Liver (tissue), 9 donors: ENCODE measurements around the gene AFM. TPM values are rescaled to one million over a fixed set of nuclear protein-coding genes. Genes with fewer than 3 reads are reported as not detected.
"Not testable (repeated sequence)": the region's sequence is repeated elsewhere in the genome, so short reads cannot be mapped to it uniquely, and the experiment has no call there.

Source experiments
- DNase-seq: peaks from one replicate; pipeline ENCODE4 v3.0.0-alpha.2; 2017; ENCODE audit warnings: low spot score
- H3K27ac ChIP-seq, 2 donors: one replicate each; pipeline ENCODE4 v1.7.0; 2013; ENCODE audit warnings: inconsistent platforms in 2 of 2, low read length in 2 of 2, control low read depth in 1 of 2, low read depth in 1 of 2, mild to moderate bottlenecking in 1 of 2
- H3K27me3 ChIP-seq, 4 donors: one replicate each; pipeline versions ENCODE4 v1.6.1 to v1.7.0; 2013; ENCODE audit warnings: low read length in 3 of 4, inconsistent platforms in 1 of 4, mild to moderate bottlenecking in 1 of 4, moderate library complexity in 1 of 4; ENCODE audit not compliant: control insufficient read depth in 4 of 4, insufficient read depth in 4 of 4
- H3K36me3 ChIP-seq, 4 donors: one replicate each; pipeline versions ENCODE4 v1.6.1 to v1.7.0; 2013; ENCODE audit warnings: low read length in 3 of 4, mild to moderate bottlenecking in 3 of 4, low read depth in 1 of 4, moderate library complexity in 1 of 4; ENCODE audit not compliant: control insufficient read depth in 4 of 4, insufficient read depth in 3 of 4
- H3K4me1 ChIP-seq, 4 donors: one replicate each; pipeline versions ENCODE4 v1.6.1 to v1.7.0; 2013; ENCODE audit warnings: low read length in 3 of 4, mild to moderate bottlenecking in 3 of 4, moderate library complexity in 1 of 4; ENCODE audit not compliant: control insufficient read depth in 4 of 4, insufficient read depth in 4 of 4
- H3K4me3 ChIP-seq, 3 donors: one replicate each; pipeline versions ENCODE4 v1.6.1 to v1.7.0; 2013; ENCODE audit warnings: low read length in 3 of 3, control low read depth in 1 of 3, low read depth in 1 of 3, mild to moderate bottlenecking in 1 of 3
- H3K9ac ChIP-seq, 2 donors: one replicate each; pipeline ENCODE4 v1.7.0; 2013; ENCODE audit warnings: low read length in 2 of 2, mild to moderate bottlenecking in 2 of 2, moderate library complexity in 2 of 2, control low read depth in 1 of 2, low read depth in 1 of 2
- H3K9me3 ChIP-seq, 4 donors: one replicate each; pipeline versions ENCODE4 v1.6.1 to v1.7.0; 2013; ENCODE audit warnings: low read length in 3 of 4; ENCODE audit not compliant: control insufficient read depth in 4 of 4
- EGR1 ChIP-seq, 2 donors: IDR thresholded peaks; 2 replicates each; pipeline ENCODE4 v1.6.1; 2016 to 2018; ENCODE audit warnings: antibody characterized with exemption in 2 of 2, low read depth in 2 of 2
- FOXA1 ChIP-seq: IDR thresholded peaks from 2 replicates; pipeline ENCODE4 v1.6.1; 2016; ENCODE audit warnings: antibody characterized with exemption
- FOXA2 ChIP-seq: IDR thresholded peaks from 2 replicates; pipeline ENCODE4 v1.6.1; 2016; ENCODE audit warnings: antibody characterized with exemption
- GABPA ChIP-seq, 2 donors: IDR thresholded peaks in 1 of 2; conservative IDR thresholded peaks in 1 of 2; 2 replicates each; pipeline ENCODE4 v1.6.1; 2016; ENCODE audit warnings: antibody characterized with exemption in 2 of 2, mild to moderate bottlenecking in 1 of 2, moderate library complexity in 1 of 2
- HNF4G ChIP-seq: IDR thresholded peaks from 2 replicates; pipeline ENCODE4 v1.6.1; 2016; ENCODE audit warnings: antibody characterized with exemption
- NR2F2 ChIP-seq: IDR thresholded peaks from 2 replicates; pipeline ENCODE4 v1.6.1; 2016; ENCODE audit warnings: antibody characterized with exemption
- RAD21 ChIP-seq, 2 donors: IDR thresholded peaks; 2 replicates each; pipeline ENCODE4 v1.6.1; 2016; ENCODE audit warnings: antibody characterized with exemption in 2 of 2, mild to moderate bottlenecking in 2 of 2
- RXRA ChIP-seq, 2 donors: IDR thresholded peaks; 2 replicates each; pipeline ENCODE4 v1.6.1; 2017 to 2018; ENCODE audit warnings: antibody characterized with exemption in 2 of 2, mild to moderate bottlenecking in 1 of 2
- TAF1 ChIP-seq: conservative IDR thresholded peaks from 2 replicates; pipeline ENCODE4 v1.6.1; 2016; ENCODE audit warnings: antibody characterized with exemption, mild to moderate bottlenecking
- YY1 ChIP-seq: IDR thresholded peaks from 2 replicates; pipeline ENCODE4 v1.6.1; 2016; ENCODE audit warnings: antibody characterized with exemption, mild to moderate bottlenecking
- WGBS: extraction: QIAGEN DNeasy Blood & Tissue Kit; methylation state at CpG from one replicate; pipeline ENCODE4 v1.1.7; 2013; 5-methylcytosine and 5-hydroxymethylcytosine counted together
- polyA plus RNA-seq, 2 donors: library from polyadenylated mRNA; stranded (reverse) in 1 of 2; unstranded in 1 of 2; fragments of 200-250 nt in 1 of 2; fragments of >200 nt in 1 of 2; fragmentation: Nextera tagmentation in 1 of 2; extraction: Ambion mirVana in 1 of 2; gene quantifications; one replicate each; pipeline versions ENCODE4 v1.2.1 to v1.2.3, GENCODE V29; 2013 to 2015
- total RNA-seq, 2 donors: library from RNA; depleted of rRNA; stranded (reverse); fragments of >200 nt; gene quantifications; one replicate each; pipeline ENCODE4 v1.2.3, GENCODE V29; 2014
- TF ChIP-seq, protein P1 (sequence below): IDR thresholded peaks from 2 replicates; pipeline ENCODE4 v1.6.1; 2016; ENCODE audit warnings: antibody characterized with exemption
- TF ChIP-seq, protein P2 (sequence below): fragments of 150-350 bp; IDR thresholded peaks from 2 replicates; pipeline ENCODE4 v1.5.1; 2017; ENCODE audit warnings: improper control_type of control experiment, low read depth, low read length; ENCODE audit not compliant: missing input control
- TF ChIP-seq, protein P3 (sequence below): IDR thresholded peaks from 2 replicates; pipeline ENCODE4 v1.6.1; 2016; ENCODE audit warnings: antibody characterized with exemption
- donor health status: healthy.
- donor health status: healthy.
- donor health status: healthy.
- donor health status: healthy.
- donor health status: healthy.

Gene AFM
- total and polyA plus RNA-seq, 4 donors, result 40.1 to 274 (median 164) TPM

DNA sequence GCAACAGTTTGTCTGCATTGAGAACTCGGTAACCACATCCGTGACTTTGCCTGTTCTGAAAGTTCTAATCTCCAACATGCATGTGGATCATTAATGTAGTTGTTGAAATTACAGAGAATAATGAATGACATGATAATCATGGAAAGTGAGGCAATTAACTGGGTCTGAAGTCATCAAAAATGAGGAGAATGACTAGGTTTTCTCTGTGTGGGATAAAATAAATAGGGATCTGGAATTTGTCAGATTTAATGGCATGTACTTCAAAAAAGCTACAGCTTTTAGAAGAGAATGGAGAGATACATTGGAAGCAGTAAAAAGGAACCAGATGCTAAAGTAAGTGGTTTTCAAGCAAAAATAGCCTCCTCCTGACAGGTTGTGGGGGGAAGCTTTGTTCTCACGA lies 59.3 kb downstream of the AFM start:
- H3K4me3 ChIP-seq, result no peak overlapping the region
- peaks cover 0 to 16% (median 10%) of the 10 kb centered on the region in 4 donors for H3K36me3 ChIP-seq
- no peak for DNase-seq
- H3K9ac ChIP-seq, result no peak overlapping the region
- no peaks in the 10 kb centered on the region for H3K27me3 ChIP-seq
- peaks cover 0 to 6% (median under 1%) of the 10 kb centered on the region in 4 donors for H3K9me3 ChIP-seq
- no peak overlapping the region for H3K27ac ChIP-seq
- no peak for TF ChIP-seq YY1
- no peak for TF ChIP-seq GABPA (IDR thresholded peaks at IDR 0.05 in 1 of 2, conservative IDR thresholded peaks at IDR 0.05 in 1 of 2)
- no peaks in the 10 kb centered on the region for H3K4me1 ChIP-seq
- 65% methylated on average over 3 of the region's 3 CpGs for WGBS

DNA sequence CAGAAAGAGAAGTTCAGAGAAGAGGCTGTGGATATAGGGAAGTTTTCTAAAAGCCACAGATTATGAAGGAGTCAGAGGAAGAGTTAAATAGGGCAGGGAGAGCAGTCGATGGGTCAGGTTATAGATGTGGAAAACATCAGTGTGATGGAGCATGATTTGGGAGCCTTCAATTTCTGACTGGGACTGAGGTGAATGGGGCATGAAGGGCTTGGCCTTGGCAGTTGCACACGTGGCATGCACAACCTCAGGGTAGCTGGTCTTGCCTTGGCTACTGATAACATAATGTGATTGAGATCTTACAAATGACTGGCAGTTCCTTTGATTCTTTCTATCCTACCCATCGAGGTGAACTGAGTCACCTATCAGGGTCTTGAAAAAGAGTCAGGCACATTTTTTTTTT lies 59.7 kb downstream of the AFM start:
- H3K9me3 ChIP-seq, result peaks cover 0 to 6% (median under 1%) of the 10 kb centered on the region in 4 donors
- H3K4me3 ChIP-seq, result no peak overlapping the region
- H3K27ac ChIP-seq, result no peak overlapping the region
- no peaks in the 10 kb centered on the region for H3K4me1 ChIP-seq
- DNase-seq, result no peak
- no peak overlapping the region for H3K9ac ChIP-seq
- H3K27me3 ChIP-seq, result no peaks in the 10 kb centered on the region
- WGBS, result 52% methylated on average over 3 of the region's 3 CpGs
- H3K36me3 ChIP-seq, result peaks cover 0 to 16% (median 6%) of the 10 kb centered on the region in 4 donors
- TF ChIP-seq YY1, result no peak
- TF ChIP-seq, protein P1, sequence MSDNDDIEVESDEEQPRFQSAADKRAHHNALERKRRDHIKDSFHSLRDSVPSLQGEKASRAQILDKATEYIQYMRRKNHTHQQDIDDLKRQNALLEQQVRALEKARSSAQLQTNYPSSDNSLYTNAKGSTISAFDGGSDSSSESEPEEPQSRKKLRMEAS, result no peak
- TF ChIP-seq FOXA2, result no peak
- no peak for TF ChIP-seq HNF4G
- TF ChIP-seq, protein P2, sequence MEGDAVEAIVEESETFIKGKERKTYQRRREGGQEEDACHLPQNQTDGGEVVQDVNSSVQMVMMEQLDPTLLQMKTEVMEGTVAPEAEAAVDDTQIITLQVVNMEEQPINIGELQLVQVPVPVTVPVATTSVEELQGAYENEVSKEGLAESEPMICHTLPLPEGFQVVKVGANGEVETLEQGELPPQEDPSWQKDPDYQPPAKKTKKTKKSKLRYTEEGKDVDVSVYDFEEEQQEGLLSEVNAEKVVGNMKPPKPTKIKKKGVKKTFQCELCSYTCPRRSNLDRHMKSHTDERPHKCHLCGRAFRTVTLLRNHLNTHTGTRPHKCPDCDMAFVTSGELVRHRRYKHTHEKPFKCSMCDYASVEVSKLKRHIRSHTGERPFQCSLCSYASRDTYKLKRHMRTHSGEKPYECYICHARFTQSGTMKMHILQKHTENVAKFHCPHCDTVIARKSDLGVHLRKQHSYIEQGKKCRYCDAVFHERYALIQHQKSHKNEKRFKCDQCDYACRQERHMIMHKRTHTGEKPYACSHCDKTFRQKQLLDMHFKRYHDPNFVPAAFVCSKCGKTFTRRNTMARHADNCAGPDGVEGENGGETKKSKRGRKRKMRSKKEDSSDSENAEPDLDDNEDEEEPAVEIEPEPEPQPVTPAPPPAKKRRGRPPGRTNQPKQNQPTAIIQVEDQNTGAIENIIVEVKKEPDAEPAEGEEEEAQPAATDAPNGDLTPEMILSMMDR, result no peak
- TF ChIP-seq RAD21 (IDR thresholded peaks at IDR 0.05), result no peak
- TF ChIP-seq, protein P3, sequence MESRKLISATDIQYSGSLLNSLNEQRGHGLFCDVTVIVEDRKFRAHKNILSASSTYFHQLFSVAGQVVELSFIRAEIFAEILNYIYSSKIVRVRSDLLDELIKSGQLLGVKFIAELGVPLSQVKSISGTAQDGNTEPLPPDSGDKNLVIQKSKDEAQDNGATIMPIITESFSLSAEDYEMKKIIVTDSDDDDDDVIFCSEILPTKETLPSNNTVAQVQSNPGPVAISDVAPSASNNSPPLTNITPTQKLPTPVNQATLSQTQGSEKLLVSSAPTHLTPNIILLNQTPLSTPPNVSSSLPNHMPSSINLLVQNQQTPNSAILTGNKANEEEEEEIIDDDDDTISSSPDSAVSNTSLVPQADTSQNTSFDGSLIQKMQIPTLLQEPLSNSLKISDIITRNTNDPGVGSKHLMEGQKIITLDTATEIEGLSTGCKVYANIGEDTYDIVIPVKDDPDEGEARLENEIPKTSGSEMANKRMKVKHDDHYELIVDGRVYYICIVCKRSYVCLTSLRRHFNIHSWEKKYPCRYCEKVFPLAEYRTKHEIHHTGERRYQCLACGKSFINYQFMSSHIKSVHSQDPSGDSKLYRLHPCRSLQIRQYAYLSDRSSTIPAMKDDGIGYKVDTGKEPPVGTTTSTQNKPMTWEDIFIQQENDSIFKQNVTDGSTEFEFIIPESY, result no peak
- no peak for TF ChIP-seq GABPA (IDR thresholded peaks at IDR 0.05 in 1 of 2, conservative IDR thresholded peaks at IDR 0.05 in 1 of 2)
- TF ChIP-seq EGR1 (IDR thresholded peaks at IDR 0.05; ENCODE audit: low read depth in 2 of 2), result no peak

DNA sequence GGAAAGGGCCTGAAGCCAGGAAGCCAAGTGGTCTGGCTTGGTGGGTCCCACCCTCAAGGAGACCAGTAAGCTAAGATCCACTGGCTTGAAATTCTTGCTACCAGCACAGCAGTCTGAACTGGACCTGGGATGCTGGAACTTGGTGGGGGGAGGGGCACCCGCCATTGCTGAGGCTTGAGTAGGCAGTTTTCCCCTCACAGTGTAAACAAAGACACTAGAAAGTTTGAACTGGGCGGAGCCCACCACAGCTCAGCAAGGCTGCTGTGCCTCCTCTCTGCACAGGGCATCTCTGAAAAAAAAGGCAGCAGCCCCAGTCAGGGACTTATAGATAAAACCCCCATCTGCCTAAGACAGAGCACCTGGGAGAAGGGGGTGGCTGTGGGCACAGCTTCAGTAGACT lies 63.1 kb downstream of the AFM start:
- H3K4me3 ChIP-seq, result no peak overlapping the region
- no peak for DNase-seq
- H3K36me3 ChIP-seq, result peaks cover 0 to under 1% (median 0%) of the 10 kb centered on the region in 4 donors
- 60% methylated on average over 2 of the region's 2 CpGs for WGBS
- TF ChIP-seq NR2F2, result no peak
- TF ChIP-seq TAF1, result no peak
- no peak for TF ChIP-seq YY1
- TF ChIP-seq, protein P2, result no peak
- TF ChIP-seq RXRA (IDR thresholded peaks at IDR 0.05), result no peak
- no peak for TF ChIP-seq HNF4G
- TF ChIP-seq, protein P3, result no peak
- TF ChIP-seq FOXA1, result no peak
- no peak overlapping the region for H3K27ac ChIP-seq
- H3K27me3 ChIP-seq, result no peaks in the 10 kb centered on the region
- H3K9ac ChIP-seq, result no peak overlapping the region
- peaks cover 0 to 17% (median 4%) of the 10 kb centered on the region in 4 donors for H3K9me3 ChIP-seq
- H3K4me1 ChIP-seq, result no peaks in the 10 kb centered on the region

DNA sequence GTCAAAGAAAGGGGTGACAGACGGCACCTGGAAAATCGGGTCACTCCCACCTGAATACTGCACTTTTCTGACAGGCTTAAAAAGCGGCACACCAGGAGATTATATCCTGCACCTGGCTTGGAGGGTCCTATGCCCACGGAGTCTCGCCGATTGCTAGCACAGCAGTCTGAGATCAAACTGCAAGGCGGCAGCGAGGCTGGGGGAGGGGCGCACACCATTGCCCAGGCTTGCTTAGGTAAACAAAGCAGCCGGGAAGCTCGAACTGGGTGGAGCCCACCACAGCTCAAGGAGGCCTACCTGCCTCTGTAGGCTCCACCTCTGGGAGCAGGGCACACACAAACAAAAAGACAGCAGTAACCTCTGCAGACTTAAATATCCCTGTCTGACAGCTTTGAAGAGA lies 69.3 kb downstream of the AFM start:
- not testable (repeated sequence) for DNase-seq, H3K9ac ChIP-seq, H3K27ac ChIP-seq, H3K36me3 ChIP-seq, H3K4me1 ChIP-seq, H3K27me3 ChIP-seq, H3K4me3 ChIP-seq
- 87% methylated on average over 11 of the region's 11 CpGs for WGBS
- peaks cover 0 to 13% (median 3%) of the 10 kb centered on the region in 4 donors for H3K9me3 ChIP-seq
